GM19099 (cell line): ENCODE measurements around the gene HELQ.

Experiments used
- POLR2A ChIP-seq: IDR thresholded peaks from 3 replicates; pipeline ENCODE4 v1.6.1; 2011; ENCODE audit warnings: low read depth; ENCODE audit not compliant: insufficient read length; ENCODE audit errors: extremely low read depth

HELQ gene

GRCh38 chr4:83455281-83456183, at the start of gene HELQ, which contains the start of gene MRPS18C:
HELQ (minus strand) TSS chr4:83455823; CDS start chr4:83455693, 130 bp downstream.
MRPS18C (plus strand) TSS chr4:83456058; CDS start chr4:83456078, 20 bp downstream.
- TF ChIP-seq POLR2A, result peak; percentile 91

- no peak for TF ChIP-seq POLR2A
These were observed 49.4 kb upstream of the HELQ start for GRCh38 chr4:83504996-83505395.

- no peak for TF ChIP-seq POLR2A
These were observed 48.9 kb upstream of the HELQ start for GRCh38 chr4:83504503-83504902.

- no peak for TF ChIP-seq POLR2A
These were observed 48.4 kb upstream of the HELQ start for GRCh38 chr4:83503974-83504373.

- no peak for TF ChIP-seq POLR2A
These were observed 42.6 kb upstream of the HELQ start for GRCh38 chr4:83498187-83498586.

- TF ChIP-seq POLR2A, result no peak
These were observed 35.3 kb upstream of the HELQ start for GRCh38 chr4:83490876-83491450.

- TF ChIP-seq POLR2A, result no peak
These were observed 34.2 kb upstream of the HELQ start for GRCh38 chr4:83489711-83490326.

GRCh38 chr4:83486457-83487129, 31.0 kb upstream of the HELQ start:
- no peak for TF ChIP-seq POLR2A

GRCh38 chr4:83484500-83485461, 29.2 kb upstream of the HELQ start, which contains the start of gene ABRAXAS1:
ABRAXAS1 (minus strand) TSS chr4:83485100; CDS start chr4:83485072, 28 bp downstream.
- peak; percentile 98 for TF ChIP-seq POLR2A

GRCh38 chr4:83473966-83474365, 18.3 kb upstream of the HELQ start:
- TF ChIP-seq POLR2A, result no peak

GRCh38 chr4:83473423-83473822, 17.8 kb upstream of the HELQ start:
- no peak for TF ChIP-seq POLR2A

GRCh38 chr4:83456184-83456501, 520 bp upstream of the HELQ start:
- no peak for TF ChIP-seq POLR2A

- no peak for TF ChIP-seq POLR2A
These were observed 937 bp downstream of the HELQ start for GRCh38 chr4:83454686-83455085.

GRCh38 chr4:83449009-83449408, 6.6 kb downstream of the HELQ start:
- no peak for TF ChIP-seq POLR2A
